HG03378 (cell line): ENCODE data around the gene DDX24.
A peak's percentile ranks its signal among the peaks of the same experiment; 100 is the strongest.

Experiments used
- ATAC-seq: cut with Tn5 transposase; IDR thresholded peaks from one replicate; pipeline ENCODE4 v1.9.1; 2021; ENCODE audit warnings: mild to moderate bottlenecking, moderate library complexity; ENCODE audit not compliant: unreplicated experiment

Gene DDX24

DNA sequence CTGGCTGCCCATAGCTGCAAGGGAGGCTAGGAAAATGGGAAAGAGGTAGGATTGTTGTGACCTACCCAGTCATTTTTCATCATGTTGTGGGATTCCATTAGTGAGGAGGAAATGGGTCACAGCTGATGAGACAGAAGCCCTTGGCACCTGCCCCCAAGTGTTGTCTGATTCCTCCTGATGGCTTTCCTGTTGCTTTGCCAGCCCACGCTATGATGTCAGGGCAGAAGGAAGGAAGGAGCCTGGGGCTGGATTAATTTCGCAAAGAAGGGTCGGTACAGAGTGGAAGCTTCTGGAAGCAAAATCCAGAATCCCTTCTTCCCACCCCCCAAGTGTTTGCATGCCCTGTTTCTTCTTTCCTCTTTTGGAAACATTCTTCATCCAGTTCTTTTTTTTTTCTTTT, 46.1 kb downstream of the DDX24 start:
- no peak for ATAC-seq

DNA sequence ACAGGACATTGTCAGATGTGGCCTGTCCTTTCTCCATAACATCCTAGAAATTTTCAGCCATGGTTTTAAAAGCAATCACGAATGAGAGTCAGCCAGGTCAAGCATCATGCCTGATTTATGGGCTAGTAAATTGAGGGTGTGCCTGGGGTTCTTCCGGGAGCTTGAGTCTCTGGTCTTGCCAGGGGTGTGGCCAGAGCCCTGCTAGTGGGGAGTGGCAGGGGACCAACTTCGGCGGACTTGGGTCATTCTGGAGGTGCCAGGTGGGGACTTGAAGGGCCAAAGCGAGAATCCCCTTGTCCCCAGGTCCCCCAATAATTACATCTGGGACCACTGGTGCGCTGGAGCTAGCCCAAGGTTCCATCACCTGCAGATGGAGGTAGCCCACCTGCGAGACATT, 49.1 kb downstream of the DDX24 start:
- ATAC-seq, result no peak

DNA sequence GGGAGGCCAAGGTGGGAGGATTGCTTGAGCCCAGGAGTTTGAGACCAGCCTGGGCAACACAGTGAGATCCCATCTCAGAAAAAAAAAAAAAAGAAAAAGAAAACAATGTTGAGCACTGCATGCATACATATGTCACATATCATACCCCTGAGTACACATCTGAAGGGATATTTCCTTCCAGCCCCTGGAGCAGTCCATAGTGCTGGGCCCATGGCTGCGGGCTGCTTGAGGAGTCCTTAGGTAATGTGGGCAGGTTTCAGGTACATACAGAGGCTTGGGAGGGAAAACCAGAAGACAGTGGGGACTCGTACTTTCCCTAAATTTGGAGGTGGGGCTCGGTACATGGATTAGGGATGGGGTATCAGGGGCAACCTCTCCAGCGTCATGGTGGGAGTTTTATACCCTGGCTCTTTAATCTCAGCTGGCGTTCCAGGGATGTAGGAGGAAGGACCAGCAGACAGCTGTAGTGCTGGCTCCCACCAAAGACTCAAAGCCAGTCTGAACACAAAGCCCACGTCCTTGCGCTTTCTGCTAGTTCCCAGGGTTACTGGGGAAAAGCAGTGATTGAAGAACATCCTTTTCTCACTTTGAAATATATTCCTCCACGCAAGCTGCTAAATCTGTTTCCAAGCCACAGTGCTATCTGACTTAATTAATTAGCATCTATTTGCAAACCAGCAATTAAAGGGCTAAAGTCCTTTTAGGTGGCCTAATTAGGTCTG, 49.7 kb downstream of the DDX24 start:
- ATAC-seq, result no peak

DNA sequence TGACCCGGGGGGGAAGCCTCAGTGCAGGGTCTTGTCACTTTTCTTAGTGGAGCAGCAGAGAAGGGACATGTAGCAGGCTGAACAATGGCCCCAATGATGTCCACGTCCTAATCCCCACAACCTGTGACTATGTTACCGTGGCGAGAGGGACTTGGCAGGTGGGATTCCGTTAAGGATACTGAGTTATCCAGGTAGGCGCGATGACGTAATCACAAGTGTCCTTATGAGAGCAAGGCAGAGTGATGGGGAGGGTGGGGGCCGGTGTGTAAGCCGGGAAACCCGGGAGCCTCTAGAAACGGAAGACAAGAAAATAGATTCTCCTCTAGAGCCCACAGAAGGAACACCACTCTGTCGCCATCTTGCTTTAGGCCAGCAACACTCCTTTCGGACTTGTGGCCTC, 50.4 kb downstream of the DDX24 start:
- ATAC-seq, result no peak

DNA sequence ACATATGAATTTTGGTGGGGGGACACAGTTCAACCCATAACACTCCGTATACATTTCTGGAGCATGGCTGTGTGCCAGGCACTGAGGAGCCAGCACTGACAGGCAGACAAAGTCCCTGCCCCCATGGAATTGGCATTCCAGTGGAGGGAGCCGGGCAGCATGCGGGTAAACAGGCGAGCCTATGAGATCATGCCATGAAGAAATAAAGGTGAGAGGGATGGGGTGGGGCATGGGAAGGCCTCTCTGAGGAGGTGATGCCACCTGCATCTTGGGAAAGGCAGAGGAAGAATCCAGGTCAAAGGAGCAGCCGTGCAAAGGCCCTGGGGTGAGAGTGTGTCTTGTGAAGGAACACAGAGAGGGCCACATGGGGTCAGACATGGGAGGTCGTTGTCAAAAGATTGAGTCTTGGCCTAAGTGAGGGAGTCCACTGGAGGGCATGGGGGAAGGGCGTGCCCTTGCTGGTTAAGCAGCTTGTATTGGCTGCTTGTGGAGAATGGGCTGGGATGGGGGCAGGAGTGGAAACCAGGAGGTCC, 51.3 kb downstream of the DDX24 start:
- no peak for ATAC-seq

DNA sequence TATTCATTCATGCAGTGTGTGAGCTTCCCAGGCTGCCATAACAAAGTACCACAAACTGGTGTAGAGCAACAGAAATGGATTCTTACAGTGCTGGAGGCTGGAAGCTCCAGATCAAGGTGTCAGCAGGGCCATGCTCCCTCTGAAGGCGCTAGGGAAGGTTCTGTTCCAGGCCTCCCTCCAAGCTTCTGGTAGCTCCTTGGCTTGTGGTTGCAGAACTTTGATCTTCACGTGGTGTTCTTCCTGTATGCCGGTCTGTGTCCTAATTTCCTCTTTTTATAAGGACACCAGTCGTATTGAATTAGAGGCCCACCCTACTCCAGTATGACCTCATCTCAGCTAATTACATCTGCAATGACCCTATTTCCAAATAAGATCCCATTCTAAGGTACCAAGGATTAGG, 51.7 kb downstream of the DDX24 start:
- ATAC-seq, result no peak

DNA sequence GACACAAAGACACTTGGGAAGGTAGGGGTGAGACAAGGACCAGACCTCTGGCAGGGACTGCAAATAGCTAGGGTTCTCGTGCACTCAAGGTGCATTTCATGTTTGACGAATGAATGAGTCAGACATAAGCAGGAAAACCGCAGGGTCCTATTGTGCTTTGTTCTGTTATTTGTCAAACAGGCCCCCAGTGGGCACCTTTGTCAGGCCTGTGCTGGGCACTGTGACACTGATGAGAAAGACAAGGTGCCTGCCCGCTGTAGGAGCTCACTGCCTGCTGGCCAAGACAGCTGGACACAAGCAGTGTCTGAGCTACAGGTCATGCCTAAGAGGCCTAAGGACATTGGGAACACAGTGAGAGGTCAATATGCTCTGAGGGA, 52.6 kb downstream of the DDX24 start:
- ATAC-seq, result no peak

DNA sequence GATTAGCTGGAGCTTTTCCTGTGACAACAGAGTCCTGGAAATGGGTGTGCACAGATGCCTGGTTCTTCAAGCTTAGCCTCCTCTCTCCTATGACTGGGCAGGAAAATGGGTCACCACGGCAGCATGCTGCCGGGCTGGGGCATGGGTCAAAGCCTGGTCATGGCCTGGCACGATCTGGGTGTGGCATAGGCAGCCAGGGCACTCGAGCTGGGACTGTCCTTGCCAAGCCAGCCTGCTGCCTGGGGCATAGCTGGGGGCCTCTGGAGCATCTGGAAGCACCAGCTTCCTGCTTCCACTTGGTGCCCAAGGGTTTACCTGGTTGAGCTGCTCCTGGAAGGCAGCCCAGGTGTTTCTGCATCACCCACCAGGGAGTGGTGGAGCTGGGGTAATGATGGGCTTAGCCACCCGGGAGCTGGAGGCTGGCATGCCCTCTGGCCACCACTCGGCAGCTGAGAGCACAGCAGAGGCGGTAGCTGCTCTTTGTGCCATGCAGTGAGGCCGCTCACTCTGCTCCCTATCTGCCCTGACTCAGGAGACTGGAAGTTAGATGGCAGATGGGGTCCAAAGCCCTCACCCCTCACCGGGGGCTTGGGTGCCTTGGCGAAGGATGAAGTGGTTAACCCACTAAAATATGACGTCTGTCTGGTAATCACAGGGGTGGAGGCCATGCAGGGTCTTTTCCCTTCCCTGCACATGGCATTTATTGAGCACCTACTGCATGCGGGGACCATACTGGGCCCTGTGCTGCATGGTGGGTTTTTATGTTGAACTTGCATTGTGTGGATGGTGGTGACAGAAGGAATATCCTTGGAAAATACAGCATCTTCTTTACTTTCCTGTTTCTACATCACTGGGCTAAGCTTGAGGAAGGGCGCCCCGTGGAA, 53.2 kb downstream of the DDX24 start:
- ATAC-seq, result no peak

DNA sequence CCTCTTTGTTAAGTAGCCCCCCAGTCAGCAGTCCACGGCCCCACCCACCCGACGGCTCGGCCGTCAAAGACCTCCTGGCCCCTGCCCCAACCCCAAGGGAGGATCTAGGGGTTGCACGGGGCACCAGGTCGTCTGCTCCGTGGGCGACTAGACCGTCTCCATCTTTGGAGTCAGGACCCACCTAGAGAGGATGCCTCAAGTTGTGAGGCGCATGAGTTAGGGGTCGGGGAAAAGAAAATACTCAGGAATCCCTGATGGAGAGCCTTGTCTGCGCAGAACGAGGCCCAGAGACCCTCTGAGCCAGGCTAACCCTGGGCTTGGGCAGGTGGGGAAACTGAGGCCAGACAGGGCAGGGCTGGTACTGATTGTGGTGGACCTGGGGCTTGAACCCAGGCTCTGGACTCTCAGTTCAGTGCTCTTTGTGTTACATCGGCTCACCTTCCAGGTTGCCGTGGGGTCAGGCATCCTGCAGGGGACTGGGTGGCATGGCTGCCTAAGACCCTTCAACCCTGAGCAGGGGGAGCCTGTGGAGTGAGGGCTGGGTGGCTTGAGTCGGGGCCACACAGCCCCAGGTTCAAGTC, 54.0 kb downstream of the DDX24 start:
- no peak for ATAC-seq

DNA sequence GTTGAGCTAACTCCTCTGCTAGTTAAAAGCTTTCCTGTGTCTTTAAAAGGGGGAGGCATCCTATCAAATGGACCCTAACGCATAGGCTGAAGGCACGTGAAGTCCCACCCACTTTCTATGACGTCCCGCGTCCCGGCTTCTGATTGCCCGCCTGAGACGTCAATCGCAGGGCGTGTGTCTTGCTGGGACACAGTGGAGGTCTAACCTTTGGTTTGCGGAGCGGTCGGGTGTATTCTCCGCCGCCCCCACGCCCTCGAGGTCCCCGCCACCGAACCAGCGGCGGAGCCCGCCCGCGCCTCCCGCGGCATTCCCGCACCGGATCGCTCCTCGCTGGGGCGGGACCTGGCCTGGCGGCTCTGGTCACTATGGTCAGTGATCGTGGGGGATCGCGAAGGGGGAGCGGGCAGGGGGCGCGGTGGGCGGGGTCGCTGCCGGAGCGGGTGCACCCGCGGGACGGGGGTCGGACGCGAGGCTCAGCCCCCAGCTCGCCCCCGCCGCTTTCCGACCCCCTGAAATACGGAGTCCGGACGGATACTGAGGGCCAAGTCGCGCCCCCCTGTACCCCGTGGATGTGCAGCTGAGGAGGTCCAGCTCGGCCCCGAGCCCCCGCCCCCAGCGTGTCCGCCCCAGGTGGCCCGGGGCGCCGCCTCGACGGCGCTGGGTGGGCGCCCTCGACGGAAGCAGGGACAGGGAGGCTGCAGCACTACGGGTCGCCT, 54.7 kb downstream of the DDX24 start, which contains the start of gene OTUB2:
Gene OTUB2 (plus strand): TSS at position 168 of the 716 bp plus-strand sequence. CDS start 198 bp downstream, at position 366.
- ATAC-seq, result peak; percentile 97

DNA sequence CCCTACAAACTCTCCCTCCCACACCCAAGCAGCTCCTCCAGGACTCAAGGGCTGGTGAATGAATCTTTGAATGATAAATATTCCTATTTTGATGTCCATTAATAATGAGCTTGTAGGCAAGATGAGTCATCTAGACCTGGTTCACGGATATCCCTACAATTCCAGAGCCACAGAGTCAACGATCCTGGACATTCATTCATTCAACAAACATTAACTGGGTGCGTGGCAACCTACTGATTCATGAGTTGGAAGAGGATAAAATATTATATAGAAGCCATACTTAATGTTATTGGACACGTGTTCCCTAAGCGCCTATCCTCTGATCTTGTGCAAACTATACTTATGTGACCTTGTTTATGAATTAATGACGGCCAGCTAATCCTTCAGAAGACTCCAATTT, 55.3 kb downstream of the DDX24 start:
- ATAC-seq, result no peak

DNA sequence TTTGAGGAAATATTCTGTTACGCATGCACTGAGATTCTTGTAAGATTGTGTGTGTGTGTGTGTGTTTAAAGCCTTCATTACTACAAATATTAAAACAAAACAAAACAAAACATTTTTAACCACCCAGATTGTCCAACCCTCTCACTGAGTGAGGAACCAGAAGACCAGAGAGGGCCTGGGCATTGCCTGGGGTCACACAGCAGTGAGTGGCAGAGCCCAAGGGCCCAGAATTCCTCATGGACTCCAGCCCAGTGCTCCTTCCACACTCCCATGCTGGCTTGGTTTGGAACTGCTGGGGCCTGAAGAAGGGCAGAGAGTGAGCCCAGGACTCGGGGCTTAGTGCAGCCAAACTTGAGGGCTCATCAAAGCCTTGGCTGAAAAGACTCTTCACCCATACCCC, 56.5 kb downstream of the DDX24 start:
- no peak for ATAC-seq

DNA sequence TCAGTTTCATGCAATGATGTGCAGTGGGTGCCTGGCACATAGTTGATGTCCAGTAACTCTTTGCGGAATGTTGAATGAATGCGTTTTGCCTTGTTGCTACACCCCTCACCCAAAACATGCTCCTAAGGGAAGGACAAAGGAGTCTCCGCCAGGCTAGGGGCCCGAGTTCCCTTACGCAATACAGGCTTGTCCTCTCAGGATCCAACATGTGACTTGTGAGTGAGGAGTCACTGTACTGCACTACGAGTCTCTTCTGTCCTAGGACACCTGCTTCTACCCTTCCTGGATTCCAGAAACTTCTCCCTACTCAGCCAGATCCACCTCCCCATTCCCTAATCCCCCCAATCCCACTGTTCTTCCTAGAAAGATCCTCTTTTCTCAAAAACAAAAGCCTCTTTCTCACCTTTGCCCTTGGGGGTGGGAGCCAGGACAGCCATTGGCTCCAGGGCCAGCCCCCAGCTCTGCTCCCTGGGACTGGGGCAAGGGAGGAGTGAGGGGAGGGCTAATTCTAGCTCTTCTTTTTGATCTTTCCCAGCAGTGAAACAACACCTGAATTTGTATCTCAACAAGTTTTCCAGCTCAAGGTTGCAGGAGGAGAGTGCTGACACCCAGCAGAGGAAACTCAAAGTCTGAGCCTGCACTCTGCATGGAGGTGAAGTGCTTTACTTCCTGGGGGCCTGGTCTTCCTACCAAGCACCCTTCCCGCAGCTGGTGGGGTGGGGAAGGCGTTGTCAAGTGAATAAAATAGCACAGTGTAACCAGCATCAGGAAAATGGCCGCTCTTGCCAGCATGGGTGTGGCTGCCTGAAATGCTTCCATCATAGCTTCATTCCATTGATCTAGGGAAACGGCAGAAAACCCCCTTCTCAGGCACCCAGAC, 58.2 kb downstream of the DDX24 start:
- ATAC-seq, result no peak

DNA sequence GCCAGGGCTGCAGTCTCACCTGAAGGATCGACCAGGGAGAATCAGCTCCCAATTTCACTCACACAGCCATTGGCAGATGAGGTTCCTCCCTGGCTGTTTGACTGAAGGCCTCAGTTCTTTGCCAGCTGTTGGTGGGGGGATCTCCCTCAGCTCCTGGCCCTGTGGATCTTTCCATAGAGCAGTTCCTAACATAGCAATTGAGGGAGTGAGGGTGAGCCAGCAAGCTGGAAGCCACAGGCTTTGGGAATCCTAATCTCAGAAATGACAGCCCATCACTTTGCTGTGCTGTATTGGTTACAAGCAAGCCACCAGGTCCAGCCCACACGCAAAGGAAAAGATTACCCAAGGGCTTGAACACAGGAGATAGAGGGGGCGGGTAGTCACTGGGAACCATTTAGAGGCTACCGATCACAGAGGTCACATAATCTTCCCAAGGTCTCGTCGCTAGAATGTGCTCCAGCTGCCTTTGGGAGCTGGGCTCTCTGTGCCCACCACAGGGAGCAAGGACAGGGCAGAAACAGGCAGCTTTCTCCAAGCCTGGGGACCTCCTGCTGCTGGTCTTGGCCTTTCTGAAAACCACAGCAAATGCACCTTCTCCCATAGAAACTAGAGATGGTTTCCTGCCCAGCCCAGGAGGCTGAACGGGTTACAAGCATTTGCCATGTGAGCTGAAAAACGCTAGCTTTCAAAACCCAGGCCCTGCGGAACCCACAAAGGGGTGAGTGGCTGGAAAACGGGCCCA, 59.4 kb downstream of the DDX24 start:
- ATAC-seq, result no peak

DNA sequence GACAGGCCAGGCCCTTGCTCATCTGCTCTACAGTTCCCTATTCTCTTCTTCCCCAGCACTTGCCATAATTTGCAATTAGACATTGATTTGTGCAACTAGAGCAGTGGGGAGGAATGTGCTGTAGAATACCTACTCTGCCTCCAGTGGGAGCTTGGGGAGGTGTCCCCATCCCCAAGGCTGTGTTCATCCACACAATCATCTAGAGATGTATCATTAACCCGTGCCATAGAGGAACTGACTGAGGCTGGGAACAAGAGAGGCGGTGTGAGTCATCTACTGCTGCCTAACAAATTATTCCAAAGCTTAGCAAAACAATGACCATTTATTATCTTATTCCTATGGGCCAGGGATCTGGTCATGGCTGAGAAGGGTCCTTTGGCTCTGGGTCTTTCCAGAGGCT, 60.0 kb downstream of the DDX24 start:
- no peak for ATAC-seq

DNA sequence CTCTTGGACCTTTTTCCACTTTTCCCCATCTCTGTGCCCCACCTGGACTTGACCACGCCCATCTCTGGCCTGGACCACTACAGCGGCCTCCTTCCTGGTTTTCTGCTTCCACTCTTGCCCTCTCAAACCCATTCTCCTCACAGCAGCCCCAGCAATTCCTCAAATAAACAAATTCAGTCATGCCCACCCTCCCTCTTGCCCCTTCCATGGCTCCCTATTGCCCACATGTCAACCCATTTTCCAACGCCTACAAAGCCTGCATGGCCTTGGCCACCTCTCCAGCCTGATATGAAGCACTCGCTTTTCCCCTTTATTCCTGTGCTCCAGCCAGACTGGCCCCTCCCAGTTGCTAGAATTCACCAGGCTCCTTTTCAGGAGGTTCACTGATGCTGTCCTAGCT, 60.7 kb downstream of the DDX24 start:
- ATAC-seq, result no peak

DNA sequence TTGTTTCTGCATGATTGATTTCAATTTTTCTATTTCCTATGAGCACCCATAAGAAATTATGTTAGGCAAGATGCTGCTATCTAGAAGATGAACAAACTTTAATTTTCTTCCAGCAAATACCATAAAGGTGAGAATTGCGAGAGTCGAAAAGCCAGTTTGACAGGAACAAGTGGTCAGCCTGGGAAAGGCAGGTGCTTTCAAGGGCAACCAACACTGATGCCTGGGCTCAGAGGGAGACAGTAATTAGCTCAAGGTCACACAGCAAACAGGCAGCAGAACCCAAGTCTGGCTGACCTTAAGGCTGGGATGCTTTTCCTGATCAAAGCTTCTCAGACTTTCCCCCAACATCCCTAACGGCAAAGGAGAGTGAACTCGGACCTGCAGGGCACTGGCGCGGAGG, 61.7 kb downstream of the DDX24 start:
- ATAC-seq, result no peak

DNA sequence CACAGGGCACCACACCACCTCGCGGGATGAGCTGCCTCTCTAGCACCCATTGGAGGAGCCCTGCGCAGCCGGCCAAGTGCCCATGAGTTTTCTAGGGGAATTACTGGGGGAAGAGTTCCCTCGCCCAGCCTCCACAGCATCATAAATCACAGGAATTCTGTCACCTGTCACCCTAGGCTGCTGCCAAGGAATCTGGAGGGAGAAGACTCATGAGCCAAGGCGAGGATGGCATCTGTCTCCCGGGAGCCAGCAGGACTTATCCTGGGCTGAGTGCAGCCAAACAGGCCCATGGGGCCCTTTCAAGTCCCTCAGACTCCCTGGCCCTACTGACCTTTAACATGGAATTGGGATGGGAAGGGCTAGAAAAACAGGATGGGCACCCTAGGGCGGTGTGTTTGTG, 62.7 kb downstream of the DDX24 start:
- no peak for ATAC-seq

DNA sequence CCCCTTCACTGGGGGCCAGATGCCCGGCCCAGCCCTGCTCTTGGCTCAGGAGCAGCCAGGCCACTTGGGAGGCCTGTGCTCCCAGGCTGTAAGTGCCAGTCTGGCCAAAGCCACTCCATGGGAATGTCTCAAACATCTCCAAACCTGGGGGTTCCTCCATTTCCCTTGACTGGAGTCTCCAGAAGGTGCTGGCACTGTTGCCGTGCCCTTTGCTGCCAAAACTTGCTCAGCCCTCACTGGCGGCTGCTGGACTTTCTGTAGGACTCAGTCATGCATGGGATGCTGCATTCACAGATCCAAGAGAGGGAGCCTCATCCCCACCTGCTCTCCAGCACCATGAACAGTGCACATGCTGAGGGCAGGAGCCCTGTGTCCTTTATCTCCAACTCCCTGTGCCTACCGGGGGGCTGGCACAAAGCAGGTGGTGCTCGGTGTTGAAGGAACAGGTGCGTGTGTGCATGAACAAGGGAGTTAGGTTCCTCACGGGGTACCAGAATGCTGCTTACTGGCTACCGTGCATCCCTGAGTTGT, 64.5 kb downstream of the DDX24 start:
- no peak for ATAC-seq
